K562 (cell line): Measurements from ENCODE around the gene TMEM163. TPM values are rescaled to one million over a fixed set of nuclear protein-coding genes. Genes with fewer than 3 reads are reported as not detected.

ENCODE experiments used
- CSDE1 ChIP-seq, 2 experiments: fragments of 450-650 bp; IDR thresholded peaks; 2 replicates each; pipeline ENCODE4 v1.6.1; 2016; ENCODE audit warnings: mild to moderate bottlenecking in 1 of 2
- HBP1 ChIP-seq: fragments of 450-650 bp; formaldehyde crosslinking; IDR thresholded peaks from 2 replicates; pipeline ENCODE4 v1.4.0; 2022; ENCODE audit warnings: missing genetic modification characterization
- IRF1 ChIP-seq: sonication (generic); formaldehyde crosslinking; IDR thresholded peaks from 2 replicates; pipeline ENCODE4 v1.8.0; 2022; ENCODE audit warnings: missing genetic modification reagents, mild to moderate bottlenecking, borderline replicate concordance
- MTA2 ChIP-seq: fragments of 450-650 bp; IDR thresholded peaks from 2 replicates; pipeline ENCODE4 v1.6.1; 2016; ENCODE audit warnings: low read depth
- SFPQ ChIP-seq: fragments of 200-400 bp; formaldehyde crosslinking; IDR thresholded peaks from 2 replicates; pipeline ENCODE4 v1.6.1; 2017; ENCODE audit warnings: mild to moderate bottlenecking, low read depth, low read length, moderate library complexity
- TAF7 ChIP-seq: fragments of 450-650 bp; IDR thresholded peaks from 2 replicates; pipeline ENCODE4 v1.6.1; 2016; ENCODE audit warnings: missing genetic modification characterization, missing compliant biosample characterization
- TAF9B ChIP-seq: fragments of 450-650 bp; IDR thresholded peaks from 2 replicates; pipeline ENCODE4 v1.6.1; 2018; ENCODE audit warnings: mild to moderate bottlenecking; ENCODE audit not compliant: partially characterized antibody
- THRB ChIP-seq: fragments of 450-650 bp; formaldehyde crosslinking; conservative IDR thresholded peaks from 2 replicates; pipeline ENCODE4 v1.4.0; 2022; ENCODE audit warnings: mild to moderate bottlenecking, missing genetic modification characterization
- TOE1 ChIP-seq, 2 experiments: fragments of 450-650 bp in 1 of 2; sonication (generic) in 1 of 2; formaldehyde crosslinking in 1 of 2; IDR thresholded peaks; 2 replicates each; pipeline versions ENCODE4 v1.7.1 to v1.8.0; 2016 to 2022; ENCODE audit warnings: borderline replicate concordance in 2 of 2, mild to moderate bottlenecking in 2 of 2, antibody characterized with exemption in 1 of 2, inconsistent platforms in 1 of 2, low read depth in 1 of 2, missing genetic modification reagents in 1 of 2, moderate library complexity in 1 of 2
- ZKSCAN1 ChIP-seq: fragments of 150-350 bp; IDR thresholded peaks from 2 replicates; pipeline ENCODE4 v1.6.1; 2016; ENCODE audit warnings: low read depth, low read length
- ZNF140 ChIP-seq: fragments of 250-450 bp; sonication (Bioruptor Pico); IDR thresholded peaks from 2 replicates; pipeline ENCODE4 v1.8.0; 2021; ENCODE audit warnings: moderate library complexity, mild to moderate bottlenecking, inconsistent platforms
- ZNF407 ChIP-seq: fragments of 450-650 bp; IDR thresholded peaks from 2 replicates; pipeline ENCODE4 v1.6.1; 2016; ENCODE audit warnings: low read depth
- polyA plus RNA-seq, 8 experiments: library from polyadenylated mRNA; depleted of rRNA in 4 of 8; stranded (reverse) in 5 of 8; unstranded in 3 of 8; fragments of >200 nt; fragmentation: Nextera tagmentation in 2 of 8; fragmentation: Illumina TruSeq in 1 of 8; extraction: Ambion mirVana in 2 of 8; extraction: Trizol in 1 of 8; gene quantifications; 2 replicates each; pipeline versions ENCODE4 v1.2.1 to v1.2.3, GENCODE V29; 2011 to 2014; ENCODE audit warnings: inconsistent platforms in 1 of 8, missing spikeins in 1 of 8
- total RNA-seq, 7 experiments: library from RNA; depleted of rRNA in 6 of 7; stranded (reverse); fragments of >200 nt in 6 of 7; fragmentation: Illumina TruSeq in 2 of 7; extraction: Trizol in 2 of 7; gene quantifications; 2 replicates each; pipeline versions ENCODE4 v1.2.1 to v1.2.3, GENCODE V29; 2011 to 2021; ENCODE audit warnings: low replicate concordance in 1 of 7

Gene TMEM163
- total and polyA plus RNA-seq, 9 of the 15 experiments (the other 6 are each of a cell fraction or from before 2014, with no cell fraction given), result 0.04 to 0.68 (median 0.16) TPM; not detected in 3

GRCh38 chr2:134706587-134707329, 12.0 kb downstream of the TMEM163 start (continued):
- TF ChIP-seq SFPQ, result no peak
- TF ChIP-seq TAF9B, result no peak
- no peak for TF ChIP-seq HBP1 (CRISPR knock-in tag)
- no peak for TF ChIP-seq ZKSCAN1
- no peak for TF ChIP-seq IRF1 (CRISPR knock-in tag)
- 0 out of 2 replicates have a peak, but pooled peaks have one; percentile 32 for TF ChIP-seq THRB (CRISPR knock-in tag)
- TF ChIP-seq CSDE1 (IDR thresholded peaks at IDR 0.05), result no peak
- TF ChIP-seq TOE1 (IDR thresholded peaks at IDR 0.05; ENCODE audit: borderline replicate concordance), result no peak
- no peak for TF ChIP-seq TOE1 (CRISPR knock-in tag; IDR thresholded peaks at IDR 0.05; ENCODE audit: borderline replicate concordance, low read depth)
- no peak for TF ChIP-seq MTA2
- no peak for TF ChIP-seq ZNF407
- no peak for TF ChIP-seq ZNF140 (CRISPR knock-in tag)
- no peak for TF ChIP-seq TAF7 (tag)
